K562 (cell line): ENCODE data around the gene WDR13. TPM values are rescaled to one million over a fixed set of nuclear protein-coding genes. Genes with fewer than 3 reads are reported as not detected.

ENCODE experiments used
- ARHGAP35 ChIP-seq: fragments of 450-650 bp; IDR thresholded peaks from 2 replicates; pipeline ENCODE4 v1.6.1; 2018; ENCODE audit not compliant: partially characterized antibody
- ARID2 ChIP-seq: fragments of 450-650 bp; IDR thresholded peaks from 2 replicates; pipeline ENCODE4 v1.6.1; 2017; ENCODE audit warnings: antibody characterized with exemption, mild to moderate bottlenecking
- BDP1 ChIP-seq: IDR thresholded peaks from 3 replicates; pipeline ENCODE4 v1.6.1; 2011; ENCODE audit not compliant: insufficient read length, insufficient read depth
- CBFA2T2 ChIP-seq: fragments of 450-650 bp; conservative IDR thresholded peaks from 2 replicates; pipeline ENCODE4 v1.6.1; 2017; ENCODE audit warnings: mild to moderate bottlenecking
- FOXP1 ChIP-seq: sonication (generic); formaldehyde crosslinking; IDR thresholded peaks from 2 replicates; pipeline ENCODE4 v1.8.0; 2022; ENCODE audit warnings: mild to moderate bottlenecking, missing genetic modification reagents
- GTF2A2 ChIP-seq: IDR thresholded peaks from 2 replicates; pipeline ENCODE4 v1.6.1; 2016; ENCODE audit warnings: mild to moderate bottlenecking, missing genetic modification characterization, missing compliant biosample characterization
- HDAC3 ChIP-seq: fragments of 450-650 bp; IDR thresholded peaks from 2 replicates; pipeline ENCODE4 v1.6.1; 2018; ENCODE audit warnings: borderline replicate concordance, mild to moderate bottlenecking, moderate library complexity; ENCODE audit not compliant: partially characterized antibody
- HNRNPK ChIP-seq: fragments of 200-400 bp; formaldehyde crosslinking; IDR thresholded peaks from one replicate; pipeline ENCODE4 v1.6.1; 2018; ENCODE audit warnings: mild to moderate bottlenecking, low read depth, low read length; ENCODE audit not compliant: poor library complexity, severe bottlenecking
- ILF3 ChIP-seq: fragments of 450-650 bp; IDR thresholded peaks from 2 replicates; pipeline ENCODE4 v1.6.1; 2018; ENCODE audit warnings: antibody characterized with exemption, mild to moderate bottlenecking, moderate library complexity, borderline replicate concordance
- KHSRP ChIP-seq: fragments of 450-650 bp; IDR thresholded peaks from 2 replicates; pipeline ENCODE4 v1.6.1; 2017
- MTA2 ChIP-seq: fragments of 450-650 bp; IDR thresholded peaks from 2 replicates; pipeline ENCODE4 v1.6.1; 2016; ENCODE audit warnings: low read depth
- NCOA6 ChIP-seq: fragments of 450-650 bp; IDR thresholded peaks from 2 replicates; pipeline ENCODE4 v1.6.1; 2017; ENCODE audit warnings: mild to moderate bottlenecking
- PHF8 ChIP-seq: fragments of 200-600 bp; sonication (generic); IDR thresholded peaks from 2 replicates; pipeline ENCODE4 v1.6.1; 2012; ENCODE audit warnings: mixed run types, mild to moderate bottlenecking, inconsistent platforms, low read length, moderate library complexity, borderline replicate concordance
- POLR2AphosphoS2 ChIP-seq: IDR thresholded peaks from 2 replicates; pipeline ENCODE4 v1.6.1; 2012; ENCODE audit warnings: low read length, improper control_type of control experiment
- TGIF2 ChIP-seq: sonication (generic); formaldehyde crosslinking; IDR thresholded peaks from 2 replicates; pipeline ENCODE4 v1.8.1; 2022; ENCODE audit warnings: mild to moderate bottlenecking, missing genetic modification reagents, moderate library complexity
- USF1 ChIP-seq: sonication (generic); formaldehyde crosslinking; IDR thresholded peaks from 2 replicates; pipeline ENCODE4 v1.9.0; 2022; ENCODE audit warnings: mild to moderate bottlenecking, missing genetic modification reagents
- XRCC3 ChIP-seq: fragments of 450-650 bp; IDR thresholded peaks from 2 replicates; pipeline ENCODE4 v1.6.1; 2017; ENCODE audit warnings: mild to moderate bottlenecking, moderate library complexity
- ZBED1 ChIP-seq: IDR thresholded peaks from 2 replicates; pipeline ENCODE4 v1.6.1; 2014
- ZC3H11A ChIP-seq: IDR thresholded peaks from 2 replicates; pipeline ENCODE4 v1.6.1; 2012; ENCODE audit warnings: low read depth, low read length, improper control_type of control experiment
- ZNF12 ChIP-seq: sonication (generic); formaldehyde crosslinking; IDR thresholded peaks from 2 replicates; pipeline ENCODE4 v1.4.0; 2020; ENCODE audit warnings: mild to moderate bottlenecking, missing genetic modification reagents
- ZNF347 ChIP-seq: fragments of 450-650 bp; formaldehyde crosslinking; IDR thresholded peaks from 2 replicates; pipeline ENCODE4 v1.4.0; 2020; ENCODE audit warnings: low read depth, mild to moderate bottlenecking, moderate library complexity
- polyA plus RNA-seq, 8 experiments: library from polyadenylated mRNA; depleted of rRNA in 4 of 8; stranded (reverse) in 5 of 8; unstranded in 3 of 8; fragments of >200 nt; fragmentation: Nextera tagmentation in 2 of 8; fragmentation: Illumina TruSeq in 1 of 8; extraction: Ambion mirVana in 2 of 8; extraction: Trizol in 1 of 8; gene quantifications; 2 replicates each; pipeline versions ENCODE4 v1.2.1 to v1.2.3, GENCODE V29; 2011 to 2014; ENCODE audit warnings: inconsistent platforms in 1 of 8, missing spikeins in 1 of 8
- total RNA-seq, 7 experiments: library from RNA; depleted of rRNA in 6 of 7; stranded (reverse); fragments of >200 nt in 6 of 7; fragmentation: Illumina TruSeq in 2 of 7; extraction: Trizol in 2 of 7; gene quantifications; 2 replicates each; pipeline versions ENCODE4 v1.2.1 to v1.2.3, GENCODE V29; 2011 to 2021; ENCODE audit warnings: low replicate concordance in 1 of 7
- TF ChIP-seq, protein P1 (sequence below): IDR thresholded peaks from 2 replicates; pipeline ENCODE4 v1.6.1; 2014; ENCODE audit warnings: antibody characterized with exemption
- TF ChIP-seq, protein P2 (sequence below): fragments of 450-650 bp; formaldehyde crosslinking; IDR thresholded peaks from 2 replicates; pipeline ENCODE4 v1.4.0; 2020; ENCODE audit warnings: mild to moderate bottlenecking, moderate library complexity
- TF ChIP-seq, protein P3 (sequence below): sonication (generic); formaldehyde crosslinking; IDR thresholded peaks from 2 replicates; pipeline ENCODE4 v1.8.0; 2022; ENCODE audit warnings: missing genetic modification reagents, mild to moderate bottlenecking, moderate library complexity, borderline replicate concordance

WDR13 gene
- total and polyA plus RNA-seq, 9 of the 15 experiments (the other 6 are each of a cell fraction or from before 2014, with no cell fraction given) = 7.4 to 70.5 (median 31.4) TPM

GRCh38 chrX:48574270-48575266 lies 22.7 kb upstream of the WDR13 start, which contains the start of gene RBM3 (continued):
- 0 out of 2 replicates have a peak, but pooled peaks have one; percentile 1 for TF ChIP-seq CBFA2T2
- TF ChIP-seq USF1 (CRISPR knock-in tag) = peak; percentile 81
- TF ChIP-seq, protein P1, sequence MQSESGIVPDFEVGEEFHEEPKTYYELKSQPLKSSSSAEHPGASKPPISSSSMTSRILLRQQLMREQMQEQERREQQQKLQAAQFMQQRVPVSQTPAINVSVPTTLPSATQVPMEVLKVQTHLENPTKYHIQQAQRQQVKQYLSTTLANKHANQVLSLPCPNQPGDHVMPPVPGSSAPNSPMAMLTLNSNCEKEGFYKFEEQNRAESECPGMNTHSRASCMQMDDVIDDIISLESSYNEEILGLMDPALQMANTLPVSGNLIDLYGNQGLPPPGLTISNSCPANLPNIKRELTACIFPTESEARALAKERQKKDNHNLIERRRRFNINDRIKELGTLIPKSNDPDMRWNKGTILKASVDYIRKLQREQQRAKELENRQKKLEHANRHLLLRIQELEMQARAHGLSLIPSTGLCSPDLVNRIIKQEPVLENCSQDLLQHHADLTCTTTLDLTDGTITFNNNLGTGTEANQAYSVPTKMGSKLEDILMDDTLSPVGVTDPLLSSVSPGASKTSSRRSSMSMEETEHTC = no peak
- no peak for TF ChIP-seq GTF2A2 (tag)
- peak; percentile 73; the same call in 1 of the 2 replicates for TF ChIP-seq FOXP1 (CRISPR knock-in tag)
- TF ChIP-seq POLR2AphosphoS2 = 0 out of 2 replicates have a peak, but pooled peaks have one; percentile 51
- TF ChIP-seq, protein P2, sequence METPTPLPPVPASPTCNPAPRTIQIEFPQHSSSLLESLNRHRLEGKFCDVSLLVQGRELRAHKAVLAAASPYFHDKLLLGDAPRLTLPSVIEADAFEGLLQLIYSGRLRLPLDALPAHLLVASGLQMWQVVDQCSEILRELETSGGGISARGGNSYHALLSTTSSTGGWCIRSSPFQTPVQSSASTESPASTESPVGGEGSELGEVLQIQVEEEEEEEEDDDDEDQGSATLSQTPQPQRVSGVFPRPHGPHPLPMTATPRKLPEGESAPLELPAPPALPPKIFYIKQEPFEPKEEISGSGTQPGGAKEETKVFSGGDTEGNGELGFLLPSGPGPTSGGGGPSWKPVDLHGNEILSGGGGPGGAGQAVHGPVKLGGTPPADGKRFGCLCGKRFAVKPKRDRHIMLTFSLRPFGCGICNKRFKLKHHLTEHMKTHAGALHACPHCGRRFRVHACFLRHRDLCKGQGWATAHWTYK (CRISPR knock-in tag) = peak; percentile 81; the same call in 1 of the 2 replicates
- TF ChIP-seq BDP1 = no peak
- no peak for TF ChIP-seq ZNF12
- TF ChIP-seq ILF3 = 0 out of 2 replicates have a peak, but pooled peaks have one; percentile 11
- TF ChIP-seq, protein P3, sequence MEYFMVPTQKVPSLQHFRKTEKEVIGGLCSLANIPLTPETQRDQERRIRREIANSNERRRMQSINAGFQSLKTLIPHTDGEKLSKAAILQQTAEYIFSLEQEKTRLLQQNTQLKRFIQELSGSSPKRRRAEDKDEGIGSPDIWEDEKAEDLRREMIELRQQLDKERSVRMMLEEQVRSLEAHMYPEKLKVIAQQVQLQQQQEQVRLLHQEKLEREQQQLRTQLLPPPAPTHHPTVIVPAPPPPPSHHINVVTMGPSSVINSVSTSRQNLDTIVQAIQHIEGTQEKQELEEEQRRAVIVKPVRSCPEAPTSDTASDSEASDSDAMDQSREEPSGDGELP = peak; percentile 100
- peak; percentile 86 for TF ChIP-seq PHF8
- TF ChIP-seq ARID2 = no peak
- peak; percentile 40 for TF ChIP-seq HDAC3
- TF ChIP-seq ZNF347 (CRISPR knock-in tag) = no peak
- TF ChIP-seq ZBED1 = 0 out of 2 replicates have a peak, but pooled peaks have one; percentile 16
- peak; percentile 88 for TF ChIP-seq NCOA6
- no peak for TF ChIP-seq MTA2
- no peak for TF ChIP-seq HNRNPK
- 0 out of 2 replicates have a peak, but pooled peaks have one; percentile 35 for TF ChIP-seq ZC3H11A
- TF ChIP-seq TGIF2 (CRISPR knock-in tag) = peak; percentile 86; the same call in 1 of the 2 replicates
- TF ChIP-seq KHSRP = no peak
- peak; percentile 20 for TF ChIP-seq ARHGAP35
- no peak for TF ChIP-seq XRCC3
